Tibial artery (tissue), 4 donors: ENCODE data around the gene ADGRA3.

Experiments used
- DNase-seq, 2 donors: peaks; one replicate each; pipeline ENCODE4 v3.0.0-alpha.2; 2019
- H3K27ac ChIP-seq, 2 donors: fragments of 200-600 bp; sonication (generic) in 1 of 2; 1 replicate in 1 of 2; 2 replicates in 1 of 2; pipeline ENCODE4 v1.5.1; 2018 to 2019; ENCODE audit warnings: mild to moderate bottlenecking in 1 of 2
- H3K27me3 ChIP-seq, 2 donors: fragments of 200-600 bp; sonication (generic) in 1 of 2; one replicate each; pipeline versions ENCODE4 v1.5.1 to v1.6.0; 2016 to 2019
- H3K36me3 ChIP-seq, 3 donors: fragments of 200-600 bp; sonication (generic) in 2 of 3; one replicate each; pipeline ENCODE4 v1.5.1; 2016 to 2019; ENCODE audit warnings: mild to moderate bottlenecking in 2 of 3
- H3K4me1 ChIP-seq, 4 donors: fragments of 200-600 bp; sonication (generic) in 2 of 4; 1 replicate in 3 of 4; 2 replicates in 1 of 4; pipeline ENCODE4 v1.5.1; 2016 to 2019
- H3K4me3 ChIP-seq, 2 donors: fragments of 200-600 bp; sonication (generic) in 1 of 2; 1 replicate in 1 of 2; 2 replicates in 1 of 2; pipeline ENCODE4 v1.5.1; 2018 to 2019; ENCODE audit warnings: mild to moderate bottlenecking in 2 of 2
- H3K9me3 ChIP-seq, 3 donors: fragments of 200-600 bp; sonication (generic) in 1 of 3; one replicate each; pipeline ENCODE4 v1.5.1; 2016 to 2019
- CTCF ChIP-seq, 2 experiments: fragments of 200-600 bp in 1 of 2; fragments of 450-650 bp in 1 of 2; IDR thresholded peaks; one replicate each; pipeline ENCODE4 v1.5.1; 2017 to 2019; ENCODE audit warnings: antibody characterized with exemption in 2 of 2, mild to moderate bottlenecking in 1 of 2, moderate library complexity in 1 of 2
- intact Hi-C: fragments of 100-400 bp; cut with DNase I; formaldehyde crosslinking; loops from one replicate; pipeline ENCODE4 v1.15.0; 2023; ENCODE audit warnings: low total_unique reads

The ADGRA3 gene

GRCh38 chr4:22343606-22344005, 172.3 kb downstream of the ADGRA3 start:
- Histone ChIP-seq H3K4me3 (no peak overlapping the region), H3K36me3 (no peaks in the 10 kb centered on the region), H3K9me3 (no peaks in the 10 kb centered on the region), H3K4me1 (no peaks in the 10 kb centered on the region), H3K27me3 (no peaks in the 10 kb centered on the region), H3K27ac (no peak overlapping the region)
- intact Hi-C loops: no loop called here
- TF ChIP-seq CTCF (IDR thresholded peaks at IDR 0.05): no peak
- DNase-seq: no peak

GRCh38 chr4:22339491-22339890, 176.4 kb downstream of the ADGRA3 start:
- Histone ChIP-seq H3K4me1 (no peaks in the 10 kb centered on the region), H3K27ac (no peak overlapping the region), H3K4me3 (no peak overlapping the region), H3K27me3 (no peaks in the 10 kb centered on the region), H3K9me3 (no peaks in the 10 kb centered on the region), H3K36me3 (no peaks in the 10 kb centered on the region)
- intact Hi-C loops: no loop called here
- no peak for DNase-seq
- TF ChIP-seq CTCF (IDR thresholded peaks at IDR 0.05): no peak

- no peak for DNase-seq
- Histone ChIP-seq H3K9me3 (no peaks in the 10 kb centered on the region), H3K4me3 (no peak overlapping the region), H3K36me3 (no peaks in the 10 kb centered on the region), H3K27ac (no peak overlapping the region), H3K27me3 (no peaks in the 10 kb centered on the region), H3K4me1 (no peaks in the 10 kb centered on the region)
- intact Hi-C loops: no loop called here
- no peak for TF ChIP-seq CTCF (IDR thresholded peaks at IDR 0.05)
Measured at GRCh38 chr4:22338796-22339195, 177.1 kb downstream of the ADGRA3 start.
